DMS153 treated with DMSO at 0.1 percent for 48 hours (cell line): ENCODE results near the gene KIF21B.

Source experiments
- DNase-seq: peaks from one replicate; lab custom pipeline; 2025; ENCODE audit not compliant: unreplicated experiment; lab: John Stamatoyannopoulos, UW

The KIF21B gene

DNA sequence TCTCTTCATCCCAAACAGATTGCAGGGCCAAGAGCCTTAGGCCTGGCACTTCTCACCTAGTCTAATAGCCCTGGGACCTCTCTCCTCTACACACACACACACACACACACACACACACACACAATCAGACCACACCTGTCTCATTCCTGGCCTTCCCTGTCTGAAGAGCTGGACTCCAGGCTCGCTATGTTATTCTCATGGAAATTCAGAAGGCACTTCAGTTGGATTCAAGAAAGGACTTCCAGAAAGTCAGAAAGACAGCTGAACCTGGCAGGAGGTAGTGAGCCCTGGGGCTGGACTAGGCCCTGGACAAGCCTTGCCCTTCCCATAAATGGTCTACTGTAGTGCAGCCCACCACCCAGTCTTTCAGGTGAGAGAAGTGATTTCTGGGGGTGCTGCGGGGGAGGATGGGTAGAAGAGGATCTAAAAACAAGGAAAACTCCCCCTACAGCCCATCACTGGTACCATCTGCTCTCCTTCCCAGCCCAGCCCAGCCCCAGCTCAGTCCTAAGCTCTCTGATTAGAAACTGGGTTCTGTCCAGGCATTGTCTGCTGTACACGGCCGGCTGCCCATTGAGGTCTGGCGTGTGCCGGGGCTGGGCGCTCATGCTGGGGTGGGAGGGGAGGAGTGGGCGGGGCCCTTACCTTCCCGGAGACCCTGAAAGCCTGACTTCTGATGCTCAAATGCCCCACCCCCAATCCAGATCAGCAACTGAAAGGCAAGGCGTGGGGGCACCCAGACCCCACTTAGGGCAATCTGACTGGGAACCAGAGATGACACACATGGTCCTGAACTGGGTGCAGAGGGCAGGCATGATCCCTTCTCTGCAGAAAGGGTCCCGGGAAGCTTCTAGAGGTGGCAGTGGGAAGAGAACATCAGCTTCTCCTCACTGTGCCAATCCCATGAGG, 2.5 kb downstream of the KIF21B start:
- DNase-seq, result no peak

DNA sequence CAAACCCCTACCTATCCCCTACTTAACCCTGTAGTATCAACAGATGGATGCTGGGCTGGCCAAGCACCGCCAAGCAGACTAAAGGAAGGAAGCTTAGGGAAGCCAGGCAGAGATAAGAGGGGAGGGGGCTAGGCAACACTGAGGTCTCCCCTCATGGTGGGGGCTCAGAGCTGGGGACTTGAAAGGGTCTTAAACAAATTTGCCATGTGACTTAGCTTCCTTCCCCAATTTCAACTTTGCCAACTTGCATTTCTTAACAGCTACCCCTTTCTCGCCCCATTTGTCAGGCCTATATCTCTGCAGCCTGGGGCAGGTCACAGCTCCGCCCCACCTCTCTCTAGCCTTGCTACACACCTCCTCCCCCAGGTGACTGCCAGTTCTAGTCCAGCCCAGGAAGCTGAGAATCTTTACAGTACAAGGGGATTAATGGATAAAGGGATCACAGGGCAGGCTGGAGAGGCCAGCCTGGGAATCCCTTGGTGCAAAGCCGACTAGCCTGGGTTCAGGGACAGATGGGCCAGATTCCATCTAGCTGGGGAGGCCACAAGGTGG, 3.4 kb downstream of the KIF21B start:
- DNase-seq, result no peak

DNA sequence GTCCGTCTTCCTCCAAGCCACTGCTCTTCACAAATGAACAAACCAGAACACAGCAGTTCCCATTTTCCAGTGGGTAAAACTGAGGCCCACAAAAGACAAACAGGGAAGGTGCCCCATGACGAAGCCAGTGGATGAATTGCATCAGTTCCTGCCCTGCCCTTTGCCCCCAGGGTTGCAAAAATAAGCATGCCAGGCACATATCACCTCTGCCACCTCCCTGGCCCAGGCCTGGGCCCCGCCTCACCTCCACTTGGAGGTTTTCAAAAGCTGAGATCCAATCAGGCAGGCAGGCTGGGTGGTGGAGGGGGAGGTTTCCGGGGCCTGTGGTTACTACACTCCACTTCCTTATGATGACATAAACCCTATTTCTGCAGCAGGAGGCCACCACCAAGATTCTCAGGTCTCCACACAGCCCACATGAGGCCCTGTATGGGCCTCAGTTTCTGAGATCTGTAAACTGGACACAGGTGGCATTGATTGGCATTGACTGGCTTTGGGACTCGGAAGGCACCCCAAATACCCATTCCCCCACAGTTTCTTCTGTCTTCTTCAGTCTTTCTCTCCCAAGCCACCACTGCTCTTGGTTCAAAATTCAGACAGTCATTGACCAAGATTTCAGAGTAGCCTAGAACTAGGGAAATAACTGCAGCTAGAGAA, 4.1 kb downstream of the KIF21B start:
- DNase-seq, result no peak

DNA sequence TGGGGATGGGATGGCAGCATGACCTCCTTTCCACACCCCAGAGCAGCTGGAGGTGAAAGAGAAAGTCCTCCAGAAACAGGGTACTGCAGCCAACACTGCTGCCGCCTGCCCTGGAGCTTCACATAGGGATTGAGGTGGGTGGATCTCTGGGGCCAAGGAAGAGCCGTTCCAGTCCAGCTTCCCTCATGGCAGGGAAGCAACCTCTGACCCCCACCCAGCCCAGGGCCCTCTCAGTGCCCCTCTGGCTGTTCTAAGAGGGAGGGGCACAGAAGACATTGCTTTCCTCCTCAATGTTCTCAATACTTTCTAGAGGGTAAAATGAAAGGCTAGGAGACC, 5.7 kb downstream of the KIF21B start:
- no peak for DNase-seq

- DNase-seq, result no peak
Measured at GRCh38 chr1:201016943-201017827, 6.3 kb downstream of the KIF21B start.

DNA sequence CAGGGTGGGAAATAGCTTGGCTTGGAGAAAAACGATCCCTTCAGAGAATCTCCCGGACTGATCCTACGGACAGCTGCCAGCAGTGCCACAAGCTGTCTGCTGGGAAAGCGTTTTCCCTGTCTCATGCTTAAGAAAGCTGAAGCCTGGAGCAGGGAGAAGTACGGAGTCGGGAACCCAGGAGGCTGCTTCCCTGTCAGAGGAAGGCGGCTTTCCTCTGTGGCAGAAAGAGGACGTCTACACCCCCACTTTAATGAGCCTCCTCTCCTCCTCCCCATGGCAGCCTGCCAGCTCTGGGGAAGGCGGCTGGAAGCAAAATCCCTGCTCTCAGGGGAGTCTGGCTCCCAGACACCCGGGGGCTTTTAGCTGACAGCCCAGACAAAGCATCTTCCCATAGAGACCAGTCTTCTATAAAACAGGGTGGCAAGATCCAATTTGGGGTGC, 7.3 kb downstream of the KIF21B start:
- peak; percentile 72 for DNase-seq

- DNase-seq, result no peak
Measured at GRCh38 chr1:201015551-201016091, 7.9 kb downstream of the KIF21B start.

DNA sequence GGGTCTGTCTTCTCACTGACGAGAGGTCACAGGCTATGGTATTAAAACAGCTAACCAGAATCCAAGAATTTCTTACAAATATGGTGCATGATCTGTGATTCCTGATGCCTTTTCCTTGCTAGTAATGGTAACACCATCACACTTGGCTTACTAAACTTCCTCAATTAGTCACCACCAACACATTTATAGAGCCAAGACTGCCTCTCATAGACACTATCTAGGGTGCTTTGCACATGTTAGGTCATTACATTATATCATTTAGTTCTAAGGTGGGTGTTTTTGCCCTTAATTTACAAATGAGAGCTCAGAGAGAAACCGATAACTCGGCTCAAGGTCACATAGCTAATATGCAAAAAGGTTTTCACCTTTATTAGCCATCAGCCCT, 8.7 kb downstream of the KIF21B start:
- DNase-seq, result no peak

DNA sequence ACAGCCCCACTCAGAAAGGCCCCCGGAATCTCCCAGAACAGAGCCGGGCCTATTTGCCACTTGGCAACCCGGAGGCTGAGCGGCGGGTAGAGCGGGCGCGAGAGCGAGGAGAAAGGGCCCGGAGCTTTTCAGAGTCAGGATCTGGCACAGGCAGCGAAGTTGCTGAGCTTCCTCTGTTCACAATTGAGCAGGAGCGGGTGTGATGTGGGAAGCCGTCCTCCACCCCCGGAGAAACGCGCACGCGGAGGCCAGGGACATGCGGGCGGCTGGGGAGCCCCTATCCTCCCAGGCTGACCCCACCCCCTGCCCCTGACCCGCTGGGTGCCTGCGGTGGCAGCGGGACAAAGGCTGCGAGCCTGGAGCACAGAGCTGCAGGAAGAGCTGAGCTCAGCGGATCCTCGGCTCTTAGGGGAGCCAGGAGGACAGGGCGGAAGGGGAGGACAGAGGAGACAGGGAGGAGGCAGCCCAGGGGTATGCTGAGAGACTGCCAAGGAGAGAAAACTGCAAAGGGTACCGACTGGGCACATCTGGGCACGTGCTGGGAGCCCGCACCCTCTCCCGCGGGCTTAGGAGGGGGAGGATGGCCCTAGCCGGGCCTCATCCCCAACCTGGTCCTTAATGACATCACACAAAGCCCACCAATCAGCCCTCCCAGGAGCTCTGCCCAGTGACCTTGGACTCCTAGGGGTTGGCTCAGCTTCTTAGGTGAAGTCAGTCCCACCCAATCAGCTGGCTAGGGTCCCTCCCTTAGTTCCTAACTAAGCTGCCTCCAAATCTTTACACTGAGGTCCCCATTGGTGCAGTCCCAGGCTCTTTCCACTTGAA, 9.3 kb downstream of the KIF21B start:
- DNase-seq, result no peak

GRCh38 chr1:201013031-201013485, 10.5 kb downstream of the KIF21B start:
- DNase-seq, result no peak

DNA sequence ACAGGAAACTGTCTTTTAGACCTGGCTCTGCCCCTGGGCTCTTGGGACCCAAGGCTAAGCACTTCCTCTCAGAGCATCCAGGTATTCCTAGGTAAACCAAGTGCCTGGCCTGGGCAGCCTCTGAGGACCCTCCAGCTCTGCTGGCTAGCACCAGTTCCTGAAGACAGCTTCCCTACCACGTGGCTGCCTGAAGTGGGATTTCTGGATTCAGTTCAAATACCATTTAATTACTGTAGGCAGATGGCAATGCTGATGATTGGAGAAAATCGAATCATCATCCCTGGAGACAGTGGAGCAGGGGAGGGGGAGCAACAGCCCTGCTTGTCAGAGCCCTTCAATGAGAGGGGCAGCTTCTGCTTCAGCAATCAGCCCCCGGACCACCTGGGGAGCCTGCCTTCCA, 11.9 kb downstream of the KIF21B start:
- no peak for DNase-seq

DNA sequence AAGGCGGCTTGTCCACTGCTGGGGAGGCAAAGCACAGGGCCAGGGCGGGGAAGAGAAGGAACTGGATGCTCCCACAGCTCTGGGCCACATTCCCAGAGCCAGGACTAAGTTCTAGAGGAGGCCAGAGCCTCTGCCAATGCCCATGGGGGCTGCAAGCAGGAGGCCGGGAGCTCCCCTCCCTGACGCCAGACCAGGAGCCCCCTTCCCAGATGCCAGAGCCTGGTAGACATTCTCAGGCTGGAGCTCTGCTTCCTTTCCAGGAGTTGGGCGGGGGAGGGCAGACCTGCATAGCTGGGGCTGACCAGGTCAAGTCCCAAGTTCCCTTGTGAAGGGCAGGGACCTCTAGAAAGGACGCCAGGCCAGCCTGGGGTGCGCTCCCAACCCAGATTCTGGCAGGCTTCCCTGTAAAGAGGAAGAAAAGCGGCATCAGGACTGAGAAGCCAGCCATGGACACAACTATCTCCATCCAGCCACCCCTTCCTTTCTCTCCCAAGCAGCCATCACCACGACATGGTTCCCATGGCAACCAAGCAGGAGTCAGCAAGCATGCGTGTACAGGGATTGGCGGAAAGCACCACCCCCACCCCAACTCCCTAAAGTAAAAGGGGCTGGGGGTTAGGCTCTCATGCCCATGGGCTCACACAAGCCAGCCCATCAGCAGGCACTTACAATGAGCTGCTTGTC, 13.4 kb downstream of the KIF21B start:
- DNase-seq, result no peak

GRCh38 chr1:201008666-201009360, 14.7 kb downstream of the KIF21B start:
- DNase-seq, result no peak

GRCh38 chr1:201007481-201007880, 16.0 kb downstream of the KIF21B start:
- DNase-seq, result no peak

GRCh38 chr1:201006450-201006849, 17.1 kb downstream of the KIF21B start:
- DNase-seq, result no peak

DNA sequence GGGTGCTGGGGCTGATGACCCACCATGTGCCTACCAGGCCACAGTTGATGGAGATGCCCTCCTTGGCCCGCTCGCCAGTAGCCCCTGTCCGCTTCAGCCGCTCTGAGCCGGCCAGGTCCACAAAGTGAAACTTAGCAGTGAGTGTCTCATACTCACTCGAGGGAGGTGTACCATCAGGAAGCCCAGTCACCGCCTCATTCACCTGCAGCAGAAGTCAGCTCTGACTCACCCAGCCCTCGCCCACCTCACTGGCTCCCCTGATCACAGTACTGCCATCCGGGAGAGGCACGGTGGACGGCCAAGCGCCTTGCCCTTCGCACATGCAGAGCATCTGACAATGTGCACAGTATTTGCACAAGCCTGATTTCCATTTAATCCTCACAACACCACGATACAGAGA, 18.8 kb downstream of the KIF21B start:
- no peak for DNase-seq

DNA sequence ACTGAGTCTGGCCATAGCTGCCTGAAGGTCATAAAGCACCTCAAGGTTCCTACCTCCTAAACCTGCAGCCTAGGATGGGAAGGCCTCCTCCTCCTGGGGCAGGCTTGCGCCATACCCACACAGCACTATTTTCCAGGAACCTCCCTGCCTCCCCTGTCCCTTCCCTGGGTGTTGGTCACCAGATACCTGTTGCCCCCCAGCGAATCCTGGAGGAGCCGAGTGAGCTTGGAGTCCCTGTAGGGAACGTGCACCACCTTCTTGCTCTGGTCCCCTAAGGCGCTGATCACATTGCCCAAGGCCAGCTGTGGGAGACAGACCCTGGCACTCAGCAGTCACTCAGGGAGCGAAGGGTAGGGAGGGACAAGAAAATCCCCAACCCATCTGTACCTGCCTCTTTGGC, 19.4 kb downstream of the KIF21B start:
- DNase-seq, result no peak

DNA sequence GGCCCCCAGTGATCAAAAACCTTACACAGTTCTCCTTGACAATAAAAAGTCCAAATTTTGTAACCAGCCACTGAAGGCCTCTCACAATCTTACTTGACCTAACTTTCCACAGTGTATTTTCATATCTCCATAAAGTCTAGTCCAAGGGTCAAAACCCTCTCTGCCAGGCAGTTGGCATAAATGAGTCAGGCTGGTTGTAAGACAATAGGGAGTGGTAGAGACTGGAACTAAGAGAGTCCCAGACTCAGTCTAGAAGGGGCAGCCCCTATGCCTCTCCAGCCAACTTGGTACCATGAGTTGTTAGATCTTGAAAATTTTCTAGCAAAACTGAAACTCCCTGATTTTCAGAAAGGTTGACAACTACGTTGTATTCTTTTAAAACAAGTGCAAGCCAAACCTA, 21.0 kb downstream of the KIF21B start:
- DNase-seq, result no peak

- peak; percentile 42 for DNase-seq
Measured at GRCh38 chr1:201001962-201002361, 21.6 kb downstream of the KIF21B start.
